Kidney (tissue), 14 donors: ENCODE measurements around the gene GNGT2. TPM values are rescaled to one million over a fixed set of nuclear protein-coding genes. Genes with fewer than 3 reads are reported as not detected.

ENCODE experiments used
- DNase-seq, 5 donors: peaks; one replicate each; pipeline ENCODE4 v3.0.0-alpha.2; 2013 to 2020
- FAIRE-seq: peaks from 2 replicates; lab custom pipeline; 2012; peaks lifted over from hg19 to GRCh38; lab: Jason Lieb, UNC
- H3K27ac ChIP-seq, 2 donors: one replicate each; pipeline ENCODE4 v1.7.0; 2013; ENCODE audit warnings: low read depth in 2 of 2, low read length in 2 of 2, inconsistent platforms in 1 of 2
- H3K27me3 ChIP-seq: one replicate; pipeline ENCODE4 v1.7.1; 2013; ENCODE audit warnings: low read length, inconsistent platforms; ENCODE audit not compliant: control insufficient read depth, insufficient read depth
- H3K36me3 ChIP-seq, 3 donors: one replicate each; pipeline versions ENCODE4 v1.7.0 to v1.7.1; 2013; ENCODE audit warnings: low read length in 3 of 3, control low read depth in 1 of 3, inconsistent platforms in 1 of 3; ENCODE audit not compliant: insufficient read depth in 3 of 3, control insufficient read depth in 2 of 3
- H3K4me1 ChIP-seq, 3 donors: one replicate each; pipeline versions ENCODE4 v1.7.0 to v1.7.1; 2013; ENCODE audit warnings: low read length in 3 of 3, inconsistent platforms in 1 of 3, low read depth in 1 of 3; ENCODE audit not compliant: control insufficient read depth in 2 of 3, insufficient read depth in 2 of 3
- H3K4me3 ChIP-seq, 3 donors: one replicate each; pipeline versions ENCODE4 v1.7.0 to v1.8.1; 2013; ENCODE audit warnings: low read length in 3 of 3, control low read depth in 1 of 3, inconsistent platforms in 1 of 3
- H3K9ac ChIP-seq, 3 donors: one replicate each; pipeline versions ENCODE4 v1.7.0 to v1.7.1; 2013; ENCODE audit warnings: low read length in 3 of 3, control low read depth in 1 of 3, inconsistent platforms in 1 of 3
- H3K9me3 ChIP-seq, 3 donors: one replicate each; pipeline versions ENCODE4 v1.7.0 to v1.7.1; 2013; ENCODE audit warnings: low read length in 3 of 3, control low read depth in 1 of 3, inconsistent platforms in 1 of 3; ENCODE audit not compliant: control insufficient read depth in 2 of 3, insufficient read depth in 1 of 3
- intact Hi-C: fragments of 100-400 bp; cut with DNase I; formaldehyde crosslinking; loops from one replicate; pipeline ENCODE4 v1.11.1; 2022
- polyA plus RNA-seq: library from polyadenylated mRNA; stranded (reverse); fragments of 350-450 nt; fragmentation: Illumina TruSeq; extraction: RNeasy Lipid Tissue Mini Kit (QIAGEN cat#74804); gene quantifications from one replicate; pipeline ENCODE4 v1.2.3, GENCODE V29; 2014; ENCODE audit warnings: low read depth, low replicate concordance; ENCODE audit not compliant: insufficient read depth
- total RNA-seq: library from RNA; stranded (reverse); fragmentation: NEBNext Ultra II Directional; extraction: Animal tissue kit (Norgen Biotek cat#: 25700); gene quantifications from one replicate; pipeline ENCODE4 v1.2.1, GENCODE V29; 2021
- TF ChIP-seq, protein P1 (sequence below): IDR thresholded peaks from 3 replicates; pipeline ENCODE4 v1.5.1; 2012; ENCODE audit warnings: mild to moderate bottlenecking, moderate library complexity, borderline replicate concordance; ENCODE audit not compliant: insufficient read depth; ENCODE audit errors: extremely low read depth
- donor health status: control.
- donor health status: control.
- donor health status: control.
- donor health status: control.
- donor health status: control.
- donor health status: DM: yes; HTN: yes; CAD: no.
- donor health status: Normal renal cell carcinoma (clear cell type).

GNGT2 gene
- total and polyA plus RNA-seq, 2 donors from 2014 or later: 4.7 to 8.3 TPM

DNA sequence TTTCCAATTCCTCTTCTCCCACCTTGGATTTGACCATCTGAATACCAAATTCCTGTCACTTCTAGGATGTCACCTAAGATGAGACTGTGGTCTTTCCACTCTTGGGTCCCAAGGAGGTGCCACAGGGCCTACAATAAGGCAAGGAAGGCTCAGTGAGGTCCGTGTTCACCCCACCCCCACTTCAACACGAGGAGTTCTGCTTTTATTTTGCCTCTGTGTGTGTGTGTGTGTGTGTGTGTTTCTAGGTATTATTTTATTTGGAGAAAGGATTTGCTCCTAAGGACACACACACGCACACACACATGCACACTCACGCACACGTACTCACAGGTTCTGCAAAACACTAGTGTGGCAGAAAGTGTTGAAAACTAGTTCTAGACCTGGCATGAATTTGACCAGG, 44.8 kb upstream of the GNGT2 start:
- DNase-seq: no peak
- no peaks in the 10 kb centered on the region for H3K27me3 ChIP-seq
- no peaks in the 10 kb centered on the region for H3K36me3 ChIP-seq
- no peak overlapping the region for H3K9ac ChIP-seq
- no peak for FAIRE-seq
- intact Hi-C loops: no loop called here
- H3K9me3 ChIP-seq: no peaks in the 10 kb centered on the region
- peaks cover 0 to 7% (median 0%) of the 10 kb centered on the region in 3 donors for H3K4me1 ChIP-seq
- no peak overlapping the region for H3K4me3 ChIP-seq
- TF ChIP-seq, protein P1, sequence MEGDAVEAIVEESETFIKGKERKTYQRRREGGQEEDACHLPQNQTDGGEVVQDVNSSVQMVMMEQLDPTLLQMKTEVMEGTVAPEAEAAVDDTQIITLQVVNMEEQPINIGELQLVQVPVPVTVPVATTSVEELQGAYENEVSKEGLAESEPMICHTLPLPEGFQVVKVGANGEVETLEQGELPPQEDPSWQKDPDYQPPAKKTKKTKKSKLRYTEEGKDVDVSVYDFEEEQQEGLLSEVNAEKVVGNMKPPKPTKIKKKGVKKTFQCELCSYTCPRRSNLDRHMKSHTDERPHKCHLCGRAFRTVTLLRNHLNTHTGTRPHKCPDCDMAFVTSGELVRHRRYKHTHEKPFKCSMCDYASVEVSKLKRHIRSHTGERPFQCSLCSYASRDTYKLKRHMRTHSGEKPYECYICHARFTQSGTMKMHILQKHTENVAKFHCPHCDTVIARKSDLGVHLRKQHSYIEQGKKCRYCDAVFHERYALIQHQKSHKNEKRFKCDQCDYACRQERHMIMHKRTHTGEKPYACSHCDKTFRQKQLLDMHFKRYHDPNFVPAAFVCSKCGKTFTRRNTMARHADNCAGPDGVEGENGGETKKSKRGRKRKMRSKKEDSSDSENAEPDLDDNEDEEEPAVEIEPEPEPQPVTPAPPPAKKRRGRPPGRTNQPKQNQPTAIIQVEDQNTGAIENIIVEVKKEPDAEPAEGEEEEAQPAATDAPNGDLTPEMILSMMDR: no peak
- H3K27ac ChIP-seq: no peak overlapping the region

DNA sequence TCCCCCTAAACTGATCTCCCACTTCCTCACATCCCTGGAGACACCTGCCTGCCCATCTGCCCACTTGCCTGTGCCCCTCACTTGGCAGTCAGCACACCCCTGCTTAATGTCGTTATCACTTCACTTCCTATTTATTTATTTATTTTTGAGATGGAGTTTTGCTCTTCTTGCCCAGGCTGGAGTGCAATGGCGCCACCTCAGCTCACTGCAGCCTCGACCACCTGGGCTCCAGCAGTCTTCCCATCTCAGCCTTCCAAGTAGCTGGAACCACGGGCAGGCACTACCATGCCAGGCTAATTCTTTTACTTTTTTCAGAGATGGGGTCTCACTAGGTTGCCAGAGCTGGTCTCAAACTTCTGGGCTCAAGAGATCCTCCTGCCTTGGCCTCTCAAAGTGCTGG, 43.7 kb upstream of the GNGT2 start:
- no peak for FAIRE-seq

GRCh38 chr17:49252148-49252695, 41.8 kb upstream of the GNGT2 start:
- TF ChIP-seq, protein P1: no peak
- DNase-seq (peak in 1 of 5 donors; percentile 18), FAIRE-seq (no peak)
- Histone ChIP-seq H3K4me3 (no peak overlapping the region), H3K9me3 (no peaks in the 10 kb centered on the region), H3K36me3 (no peaks in the 10 kb centered on the region), H3K27me3 (no peaks in the 10 kb centered on the region), H3K9ac (no peak overlapping the region), H3K4me1 (no peaks in the 10 kb centered on the region), H3K27ac (no peak overlapping the region)
- intact Hi-C loops: no loop called here

More for the DNA sequence above, 43.7 kb upstream of the GNGT2 start:
- H3K27ac ChIP-seq: no peak overlapping the region
- peaks cover 0 to 4% (median 0%) of the 10 kb centered on the region in 3 donors for H3K4me1 ChIP-seq
- intact Hi-C loops: no loop called here
- no peaks in the 10 kb centered on the region for H3K36me3 ChIP-seq
- no peak for DNase-seq
- H3K27me3 ChIP-seq: no peaks in the 10 kb centered on the region
- H3K9me3 ChIP-seq: no peaks in the 10 kb centered on the region
- TF ChIP-seq, protein P1: no peak
- H3K9ac ChIP-seq: no peak overlapping the region
- H3K4me3 ChIP-seq: no peak overlapping the region
